Osteoblast (primary cell): ENCODE results near the gene ZNF644. TPM values are rescaled to one million over a fixed set of nuclear protein-coding genes. Genes with fewer than 3 reads are reported as not detected.

ENCODE experiments used
- DNase-seq: peaks from one replicate; pipeline ENCODE4 v3.0.0; 2011; ENCODE audit warnings: low spot score, mixed read lengths; ENCODE audit not compliant: insufficient read length; ENCODE audit errors: missing footprints
- H2AFZ ChIP-seq: 2 replicates; pipeline ENCODE4 v1.6.0; 2011; ENCODE audit warnings: mild to moderate bottlenecking, low read length
- H3K27ac ChIP-seq: 2 replicates; pipeline ENCODE4 v1.5.1; 2011; ENCODE audit warnings: mild to moderate bottlenecking, low read depth, low read length, moderate library complexity
- H3K27me3 ChIP-seq: 2 replicates; pipeline ENCODE4 v1.6.0; 2012; ENCODE audit warnings: mild to moderate bottlenecking, control low read depth, inconsistent platforms, low read length, moderate library complexity; ENCODE audit not compliant: insufficient read depth
- H3K36me3 ChIP-seq: 2 replicates; pipeline ENCODE4 v1.5.1; 2011; ENCODE audit warnings: mild to moderate bottlenecking, low read length, control low read depth, moderate library complexity; ENCODE audit not compliant: insufficient read depth
- H3K4me1 ChIP-seq: 2 replicates; pipeline ENCODE4 v1.5.1; 2011; ENCODE audit warnings: mild to moderate bottlenecking, low read length, control low read depth, moderate library complexity; ENCODE audit not compliant: insufficient read depth
- H3K4me2 ChIP-seq: 2 replicates; pipeline ENCODE4 v1.6.0; 2011; ENCODE audit warnings: mild to moderate bottlenecking, low read length; ENCODE audit not compliant: insufficient read depth
- H3K4me3 ChIP-seq: fragments of 200-600 bp; sonication (generic); 3 replicates; pipeline ENCODE4 v1.5.1; 2012; ENCODE audit warnings: mild to moderate bottlenecking, low read length, inconsistent platforms; ENCODE audit not compliant: insufficient read depth
- H3K79me2 ChIP-seq: 2 replicates; pipeline ENCODE4 v1.6.0; 2012; ENCODE audit warnings: mild to moderate bottlenecking, low read length, control low read depth, inconsistent platforms; ENCODE audit not compliant: insufficient read depth
- H3K9me3 ChIP-seq: 2 replicates; pipeline ENCODE4 v1.5.1; 2011; ENCODE audit warnings: low read depth, low read length, control low read depth
- H4K20me1 ChIP-seq: 2 replicates; pipeline ENCODE4 v1.6.0; 2012; ENCODE audit warnings: mild to moderate bottlenecking, low read length, control low read depth; ENCODE audit not compliant: insufficient read depth
- total RNA-seq: library from RNA; depleted of rRNA; stranded (reverse); fragments of >200 nt; gene quantifications from 2 replicates; pipeline ENCODE4 v1.2.3, GENCODE V29; 2012
- TF ChIP-seq, protein P1 (sequence below): IDR thresholded peaks from 2 replicates; pipeline ENCODE4 v1.5.1; 2011; ENCODE audit warnings: mild to moderate bottlenecking, low read depth, low read length, moderate library complexity; ENCODE audit errors: extremely low read depth

The ZNF644 gene
- total RNA-seq, 1 donor, result 57.5 TPM

DNA sequence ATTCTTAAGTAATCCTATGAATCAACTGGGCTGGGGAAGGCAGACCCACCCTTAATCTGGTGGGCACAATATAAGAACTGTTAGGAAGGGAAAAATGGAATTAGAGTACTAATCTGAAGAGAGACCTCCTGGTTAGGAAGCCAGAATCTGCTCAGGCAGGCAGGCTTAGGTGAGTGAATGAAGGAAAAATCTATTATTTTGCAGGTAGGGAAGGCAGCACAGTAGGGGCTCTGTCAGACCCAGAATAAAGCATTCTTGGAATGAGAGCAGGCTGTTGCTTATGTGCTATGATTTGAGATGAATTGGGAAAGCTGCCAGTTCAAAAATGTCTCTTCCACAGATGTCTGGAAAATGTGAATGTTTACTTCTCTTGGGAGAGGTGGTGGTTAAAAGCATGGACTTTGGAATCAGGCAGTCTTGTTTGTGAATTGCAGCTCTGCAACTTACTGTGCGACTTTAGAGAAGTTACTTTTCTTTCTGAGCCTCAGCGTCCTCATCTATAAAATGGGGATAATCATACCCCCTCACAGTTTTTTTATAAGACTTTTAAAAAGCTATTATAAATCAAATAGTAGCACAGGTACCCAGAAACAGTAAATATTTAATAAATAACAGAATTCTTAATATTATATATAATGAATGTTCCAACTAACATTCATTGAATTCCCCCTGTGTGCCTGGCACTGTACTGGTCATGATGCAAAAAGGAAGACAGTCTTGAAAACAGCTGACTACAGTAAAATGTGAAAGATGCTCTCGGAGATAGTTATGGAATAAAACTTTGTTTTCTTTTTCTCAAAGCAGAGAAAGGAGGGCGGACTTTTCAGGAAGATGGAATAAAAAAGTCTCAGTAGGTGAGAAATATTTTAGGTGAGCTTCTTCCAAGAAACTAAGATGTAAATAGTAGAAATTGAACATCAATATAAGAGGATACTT lies 15.3 kb upstream of the ZNF644 start:
- TF ChIP-seq, protein P1, sequence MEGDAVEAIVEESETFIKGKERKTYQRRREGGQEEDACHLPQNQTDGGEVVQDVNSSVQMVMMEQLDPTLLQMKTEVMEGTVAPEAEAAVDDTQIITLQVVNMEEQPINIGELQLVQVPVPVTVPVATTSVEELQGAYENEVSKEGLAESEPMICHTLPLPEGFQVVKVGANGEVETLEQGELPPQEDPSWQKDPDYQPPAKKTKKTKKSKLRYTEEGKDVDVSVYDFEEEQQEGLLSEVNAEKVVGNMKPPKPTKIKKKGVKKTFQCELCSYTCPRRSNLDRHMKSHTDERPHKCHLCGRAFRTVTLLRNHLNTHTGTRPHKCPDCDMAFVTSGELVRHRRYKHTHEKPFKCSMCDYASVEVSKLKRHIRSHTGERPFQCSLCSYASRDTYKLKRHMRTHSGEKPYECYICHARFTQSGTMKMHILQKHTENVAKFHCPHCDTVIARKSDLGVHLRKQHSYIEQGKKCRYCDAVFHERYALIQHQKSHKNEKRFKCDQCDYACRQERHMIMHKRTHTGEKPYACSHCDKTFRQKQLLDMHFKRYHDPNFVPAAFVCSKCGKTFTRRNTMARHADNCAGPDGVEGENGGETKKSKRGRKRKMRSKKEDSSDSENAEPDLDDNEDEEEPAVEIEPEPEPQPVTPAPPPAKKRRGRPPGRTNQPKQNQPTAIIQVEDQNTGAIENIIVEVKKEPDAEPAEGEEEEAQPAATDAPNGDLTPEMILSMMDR, result no peak
- Histone ChIP-seq H3K36me3 (no peaks in the 10 kb centered on the region), H4K20me1 (no peaks in the 10 kb centered on the region), H3K4me2 (no peak overlapping the region), H3K9me3 (no peaks in the 10 kb centered on the region), H3K27me3 (no peaks in the 10 kb centered on the region), H3K4me1 (no peaks in the 10 kb centered on the region), H3K4me3 (no peak overlapping the region), H3K27ac (no peak overlapping the region), H3K79me2 (no peaks in the 10 kb centered on the region), H2AFZ (no peak overlapping the region)
- DNase-seq, result no peak

DNA sequence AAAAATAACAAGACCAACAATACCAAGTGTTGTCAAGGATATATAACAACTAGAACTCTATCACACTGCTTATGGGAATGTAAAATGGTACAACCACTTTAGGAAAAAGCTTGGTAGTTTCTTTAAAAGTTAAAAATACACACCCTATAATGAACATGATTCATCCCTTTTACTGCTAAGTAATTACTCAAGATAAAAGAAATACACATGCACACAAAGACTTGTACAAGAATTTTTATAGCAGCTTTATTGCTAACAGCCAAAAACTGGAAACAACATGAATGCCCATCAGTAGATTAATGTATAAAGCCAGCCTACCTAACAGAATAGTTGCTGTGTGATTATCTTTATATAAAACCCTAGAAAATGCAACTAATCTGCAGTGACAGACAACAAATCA lies 10.5 kb upstream of the ZNF644 start:
- H4K20me1 ChIP-seq, result no peaks in the 10 kb centered on the region
- DNase-seq, result no peak
- no peak overlapping the region for H3K4me2 ChIP-seq
- no peak overlapping the region for H2AFZ ChIP-seq
- no peaks in the 10 kb centered on the region for H3K79me2 ChIP-seq
- no peaks in the 10 kb centered on the region for H3K36me3 ChIP-seq
- H3K4me3 ChIP-seq, result no peak overlapping the region
- H3K4me1 ChIP-seq, result no peaks in the 10 kb centered on the region
- H3K27me3 ChIP-seq, result no peaks in the 10 kb centered on the region
- H3K9me3 ChIP-seq, result no peaks in the 10 kb centered on the region
- TF ChIP-seq, protein P1, result no peak
- H3K27ac ChIP-seq, result no peak overlapping the region

DNA sequence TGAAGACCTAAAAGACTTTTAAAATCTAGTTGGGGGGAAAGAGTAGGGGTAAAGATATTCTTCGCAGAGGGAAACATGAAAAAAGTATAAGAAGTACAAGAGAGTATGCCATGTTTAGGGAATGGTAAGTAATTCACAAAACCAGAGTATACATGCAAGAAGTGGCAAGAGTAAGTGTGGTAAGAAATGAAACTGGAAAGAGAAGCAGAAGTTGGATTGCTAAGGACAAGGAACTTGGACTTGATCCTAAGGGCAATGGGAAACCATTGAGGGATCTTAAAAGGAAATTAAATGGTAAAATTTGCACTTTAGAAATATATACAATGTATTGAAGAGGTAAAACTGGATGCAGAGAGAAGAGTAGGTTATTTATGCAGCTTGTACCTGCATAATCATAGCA lies 9.2 kb upstream of the ZNF644 start:
- H4K20me1 ChIP-seq, result no peaks in the 10 kb centered on the region
- H3K4me3 ChIP-seq, result no peak overlapping the region
- no peak overlapping the region for H2AFZ ChIP-seq
- H3K27me3 ChIP-seq, result no peaks in the 10 kb centered on the region
- TF ChIP-seq, protein P1, result no peak
- H3K79me2 ChIP-seq, result no peaks in the 10 kb centered on the region
- no peak overlapping the region for H3K4me2 ChIP-seq
- no peaks in the 10 kb centered on the region for H3K9me3 ChIP-seq
- DNase-seq, result no peak
- H3K36me3 ChIP-seq, result no peaks in the 10 kb centered on the region
- no peaks in the 10 kb centered on the region for H3K4me1 ChIP-seq
- no peak overlapping the region for H3K27ac ChIP-seq

DNA sequence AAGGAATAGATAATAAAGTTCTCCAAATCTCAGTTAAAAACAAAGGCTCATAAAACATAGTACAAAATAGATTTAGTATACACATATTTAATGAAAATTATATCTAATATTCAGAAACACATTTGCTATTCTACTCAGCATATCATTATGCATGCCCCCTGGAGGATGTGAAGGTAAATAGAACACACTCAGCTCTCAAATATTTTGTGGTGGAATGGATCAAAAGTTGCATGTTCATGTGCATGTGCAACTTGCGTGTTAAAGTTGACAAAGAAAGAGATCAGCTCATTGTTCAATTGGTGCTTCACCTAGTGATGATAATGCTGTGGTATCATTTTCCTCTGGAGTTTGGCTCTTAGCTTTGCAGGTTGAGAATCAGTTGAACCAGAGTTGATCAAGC lies 4.9 kb upstream of the ZNF644 start:
- TF ChIP-seq, protein P1, result peak; percentile 42
- no peaks in the 10 kb centered on the region for H3K27me3 ChIP-seq
- peaks cover 1% of the 10 kb centered on the region for H3K79me2 ChIP-seq
- no peak for DNase-seq
- H3K4me1 ChIP-seq, result peaks cover 6% of the 10 kb centered on the region
- H3K27ac ChIP-seq, result no peak overlapping the region
- H3K36me3 ChIP-seq, result no peaks in the 10 kb centered on the region
- H3K4me3 ChIP-seq, result no peak overlapping the region
- no peak overlapping the region for H2AFZ ChIP-seq
- H3K4me2 ChIP-seq, result no peak overlapping the region
- H4K20me1 ChIP-seq, result no peaks in the 10 kb centered on the region
- no peaks in the 10 kb centered on the region for H3K9me3 ChIP-seq
